Activated T-helper 9 cell treated with anti-CD3 and anti-CD28 coated beads, Interleukin-2, amount 50 U/mL, for 16 hours (primary cell): ENCODE measurements around the gene ZNG1A.
"Not testable (repeated sequence)": the region's sequence is repeated elsewhere in the genome, so short reads cannot be mapped to it uniquely, and the experiment has no call there.

Experiments
- DNase-seq: peaks from one replicate; pipeline ENCODE4 v3.0.0-alpha.2; 2020; ENCODE audit warnings: low read depth

The ZNG1A gene

DNA sequence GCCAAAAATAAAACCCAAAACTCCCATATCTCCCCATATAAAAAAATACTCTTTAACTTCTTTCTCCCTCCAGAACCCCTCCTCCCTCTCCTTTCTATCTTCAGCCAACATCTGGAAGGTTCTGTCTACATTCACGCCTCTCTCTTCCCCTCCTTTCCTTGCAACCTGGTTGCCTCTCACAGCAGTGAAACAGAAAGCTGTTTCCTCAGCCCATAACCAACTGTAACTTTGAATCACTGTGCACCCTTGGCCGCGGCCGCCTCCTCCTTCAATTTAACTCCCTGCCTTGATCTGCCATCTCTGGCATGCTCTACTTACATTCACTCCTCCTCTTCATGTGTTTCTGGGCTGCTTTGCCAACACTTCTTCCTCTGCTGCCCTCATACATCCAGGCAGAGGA lies 83.9 kb downstream of the ZNG1A start:
- not testable (repeated sequence) for DNase-seq

- not testable (repeated sequence) for DNase-seq
These were observed 84.5 kb downstream of the ZNG1A start for GRCh38 chr9:94323-94722.

GRCh38 chr9:93909-94308 lies 84.9 kb downstream of the ZNG1A start:
- DNase-seq = not testable (repeated sequence)

DNA sequence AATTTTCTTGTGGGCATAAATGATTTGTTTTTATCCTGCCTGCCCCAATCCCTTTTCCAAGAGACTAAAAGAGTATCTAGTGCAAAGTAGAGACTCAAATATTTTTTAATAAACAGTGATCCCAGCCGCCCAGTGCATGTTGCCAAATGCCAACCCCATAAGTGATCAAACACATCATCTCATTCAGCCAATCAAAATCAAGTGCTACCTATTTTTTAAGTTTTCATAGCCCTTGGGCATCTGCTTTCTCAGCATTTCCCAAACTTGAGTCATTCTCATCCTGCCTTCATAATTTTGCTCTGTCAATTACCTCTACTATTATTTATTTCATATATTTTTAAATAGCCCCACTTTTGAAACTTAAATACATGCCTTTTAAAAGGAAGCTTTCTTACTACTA lies 88.0 kb downstream of the ZNG1A start:
- not testable (repeated sequence) for DNase-seq

DNA sequence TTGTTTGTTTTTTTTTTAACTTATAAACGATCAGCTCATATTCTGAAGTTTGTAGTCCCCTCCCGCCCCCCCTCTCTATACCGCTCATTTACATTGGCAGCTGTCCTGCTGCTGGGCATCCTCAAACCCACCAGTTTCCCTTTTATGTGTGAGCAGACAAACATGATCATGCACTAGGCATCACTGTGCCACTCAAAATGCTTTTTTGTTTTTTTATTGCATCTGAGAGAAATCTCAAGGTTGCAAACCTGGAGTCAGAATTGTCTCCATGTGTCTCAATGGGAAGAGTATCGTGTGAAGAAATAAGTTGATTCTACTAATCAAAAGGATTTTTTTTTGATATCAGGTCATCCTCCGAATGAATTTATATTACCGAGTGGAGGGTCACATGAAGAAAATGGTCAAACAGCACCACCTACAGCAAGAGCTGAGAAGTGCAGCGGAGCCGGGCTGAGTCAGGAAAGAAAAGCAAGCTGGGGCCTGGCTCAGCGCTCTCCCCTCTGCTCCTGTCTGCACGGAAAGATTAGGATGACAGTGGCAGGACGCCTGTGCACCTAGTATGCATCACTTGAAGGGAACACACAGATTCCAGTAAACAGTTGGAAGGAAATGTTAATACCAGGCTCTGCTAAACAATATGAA lies 90.3 kb downstream of the ZNG1A start:
- DNase-seq = not testable (repeated sequence)

- DNase-seq = not testable (repeated sequence)
These were observed 91.0 kb downstream of the ZNG1A start for GRCh38 chr9:87860-88259.

DNA sequence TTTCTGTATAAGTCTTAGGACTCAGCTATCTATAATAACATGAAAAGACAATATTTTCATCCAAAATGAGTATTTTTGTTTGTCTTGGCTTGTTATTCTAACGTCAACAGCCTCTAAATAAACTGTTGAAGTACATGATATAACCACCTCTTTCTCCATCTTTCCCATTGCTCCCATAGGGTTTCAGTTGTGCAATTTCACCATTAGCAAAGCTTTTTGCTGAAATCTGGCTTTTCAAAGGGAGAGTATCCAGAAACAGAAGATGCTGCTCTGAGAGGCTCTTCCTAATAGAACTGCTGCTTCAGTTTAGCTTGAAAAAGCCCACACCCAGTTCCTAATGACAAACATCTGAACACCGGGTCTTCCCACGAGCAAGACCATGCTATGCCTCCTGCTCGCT lies 91.8 kb downstream of the ZNG1A start:
- DNase-seq = not testable (repeated sequence)

GRCh38 chr9:86697-87096 lies 92.2 kb downstream of the ZNG1A start:
- DNase-seq = not testable (repeated sequence)

- DNase-seq = not testable (repeated sequence)
These were observed 95.7 kb downstream of the ZNG1A start for GRCh38 chr9:82932-83689.

GRCh38 chr9:78333-78732 lies 100.5 kb downstream of the ZNG1A start:
- DNase-seq = not testable (repeated sequence)

DNA sequence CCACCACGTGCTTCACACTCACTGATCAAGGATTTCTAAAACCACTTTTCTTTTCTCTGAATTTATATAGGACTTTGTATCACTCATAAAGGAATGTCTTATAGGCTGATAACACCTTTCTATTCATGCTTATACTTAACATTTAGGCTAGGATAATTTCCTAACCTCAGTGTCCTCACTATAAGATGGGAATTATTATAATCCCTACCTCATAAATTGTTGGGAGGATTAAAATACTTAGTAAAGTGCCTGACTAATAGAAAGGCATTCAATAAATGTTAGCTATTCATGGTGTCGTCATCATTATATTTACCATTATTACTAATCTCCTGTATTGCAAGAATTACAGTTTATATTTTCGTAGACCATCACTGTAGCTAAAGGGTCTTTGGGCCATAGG lies 102.5 kb downstream of the ZNG1A start:
- not testable (repeated sequence) for DNase-seq

GRCh38 chr9:73900-74525 lies 104.8 kb downstream of the ZNG1A start:
- not testable (repeated sequence) for DNase-seq

DNA sequence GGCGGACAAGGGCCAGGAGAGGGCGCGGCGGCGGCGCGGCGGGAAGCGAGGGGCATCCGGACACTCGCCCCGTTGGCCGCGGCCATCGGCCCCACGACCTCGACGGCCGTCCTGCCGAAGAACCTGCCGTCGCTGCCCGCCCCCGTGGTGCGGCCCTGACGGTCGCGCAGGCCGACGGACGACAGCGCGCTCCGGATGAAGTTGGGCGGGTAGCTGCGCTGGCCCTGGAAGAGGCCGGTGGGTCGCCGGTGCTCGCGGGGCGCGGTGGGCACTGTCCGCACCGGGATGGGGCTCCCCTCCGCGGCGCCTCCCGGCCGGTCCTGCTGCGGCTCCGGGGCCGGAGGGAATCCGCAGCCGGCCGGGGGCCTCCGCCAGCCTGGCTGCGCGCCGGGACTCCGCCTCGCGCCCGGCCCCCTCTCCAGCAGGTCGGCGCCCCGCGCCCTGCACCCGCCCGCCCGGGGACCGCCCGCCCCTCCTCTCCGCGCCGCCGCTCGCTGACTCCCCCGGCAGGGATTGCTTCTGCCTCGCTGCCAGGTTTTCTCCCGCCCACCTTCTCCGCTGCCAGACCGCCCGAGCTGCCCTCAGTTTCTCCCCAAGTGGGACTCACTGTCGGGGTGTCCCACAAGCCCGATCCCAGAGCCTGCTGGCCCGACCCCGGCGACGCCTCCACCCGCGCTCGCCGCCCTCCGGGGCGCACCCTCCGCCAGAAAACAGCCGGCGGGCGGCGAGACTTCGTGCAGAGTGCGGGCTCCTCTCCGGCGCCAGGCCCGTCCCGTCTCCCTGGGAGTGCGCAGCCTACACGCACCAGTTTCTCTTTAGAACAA lies 105.6 kb downstream of the ZNG1A start:
- DNase-seq = not testable (repeated sequence)
